GM11168 (cell line): Measurements from ENCODE around the gene COL8A2.

Source experiments
- in situ Hi-C: fragments of 300-500 bp; cut with MboI; formaldehyde crosslinking; loops from one replicate; pipeline ENCODE4 v1.12.0; 2022; ENCODE audit warnings: low sequenced_read_pairs; ENCODE audit not compliant: unreplicated experiment

COL8A2 gene

GRCh38 chr1:36094621-36095061 is 30.4 kb downstream of the COL8A2 start:
- in situ Hi-C loops: no loop called here

GRCh38 chr1:36093929-36094328 is 31.1 kb downstream of the COL8A2 start:
- in situ Hi-C loops: no loop called here

GRCh38 chr1:36093226-36093625 is 31.8 kb downstream of the COL8A2 start:
- in situ Hi-C loops: no loop called here

GRCh38 chr1:36092798-36093185 is 32.2 kb downstream of the COL8A2 start:
- in situ Hi-C loops: no loop called here

GRCh38 chr1:36092166-36092797 is 32.7 kb downstream of the COL8A2 start:
- in situ Hi-C loops: no loop called here

GRCh38 chr1:36091698-36092097 is 33.3 kb downstream of the COL8A2 start:
- in situ Hi-C loops: no loop called here

GRCh38 chr1:36091141-36091540 is 33.9 kb downstream of the COL8A2 start:
- in situ Hi-C loops: no loop called here

GRCh38 chr1:36089393-36090121 is 35.5 kb downstream of the COL8A2 start:
- in situ Hi-C loops: no loop called here

GRCh38 chr1:36088577-36089392 is 36.2 kb downstream of the COL8A2 start, which contains the start of gene ADPRS:
Gene ADPRS, plus strand, starts transcription at chr1:36088892. Its CDS starts 13 bp downstream, at chr1:36088905.
- in situ Hi-C loops: no loop called here

GRCh38 chr1:36088265-36088576 is 36.8 kb downstream of the COL8A2 start:
- in situ Hi-C loops: no loop called here

- in situ Hi-C loops: no loop called here
Observed at GRCh38 chr1:36087233-36088123, 37.5 kb downstream of the COL8A2 start.

- in situ Hi-C loops: no loop called here
Observed at GRCh38 chr1:36086529-36087232, 38.3 kb downstream of the COL8A2 start.

- in situ Hi-C loops: no loop called here
Observed at GRCh38 chr1:36085686-36086526, 39.1 kb downstream of the COL8A2 start.

GRCh38 chr1:36085126-36085525 is 39.9 kb downstream of the COL8A2 start:
- in situ Hi-C loops: no loop called here

- in situ Hi-C loops: no loop called here
Observed at GRCh38 chr1:36084497-36085115, 40.4 kb downstream of the COL8A2 start.

GRCh38 chr1:36083635-36084496 is 41.2 kb downstream of the COL8A2 start, which contains the start of gene TEKT2:
Gene TEKT2, plus strand, starts transcription at chr1:36084094. Its CDS starts 828 bp downstream, at chr1:36084922.
- in situ Hi-C loops: no loop called here

GRCh38 chr1:36083219-36083618 is 41.8 kb downstream of the COL8A2 start:
- in situ Hi-C loops: no loop called here
